ENCODE results near the gene PLSCR4.

Gene PLSCR4

DNA sequence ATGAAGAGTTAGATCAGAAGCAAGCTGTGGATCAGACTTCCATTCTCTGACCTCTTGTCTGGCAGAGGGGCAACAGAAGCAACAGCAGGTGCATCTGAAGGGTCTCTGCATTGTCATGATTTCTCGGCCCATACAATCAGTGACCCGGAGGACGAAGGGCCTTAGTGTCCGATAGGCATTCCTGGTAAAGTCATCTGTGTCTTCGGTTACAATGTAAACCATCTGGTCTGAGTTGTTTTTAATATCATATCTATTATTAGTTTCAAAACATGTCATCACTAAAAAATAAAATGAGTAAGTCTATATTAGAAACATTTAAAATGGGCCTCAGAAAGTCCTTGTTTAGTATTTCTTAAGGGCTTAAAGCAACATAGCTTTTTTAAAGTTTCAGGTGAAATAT is 51.1 kb downstream of the PLSCR4 start:
- in situ Hi-C loops (cut with MboI; ENCODE audit: low sequenced_read_pairs) = loop anchor here (25.0 kb wide), 1 partner anchor 388 kb away; no protein-coding TSS in a partner anchor

DNA sequence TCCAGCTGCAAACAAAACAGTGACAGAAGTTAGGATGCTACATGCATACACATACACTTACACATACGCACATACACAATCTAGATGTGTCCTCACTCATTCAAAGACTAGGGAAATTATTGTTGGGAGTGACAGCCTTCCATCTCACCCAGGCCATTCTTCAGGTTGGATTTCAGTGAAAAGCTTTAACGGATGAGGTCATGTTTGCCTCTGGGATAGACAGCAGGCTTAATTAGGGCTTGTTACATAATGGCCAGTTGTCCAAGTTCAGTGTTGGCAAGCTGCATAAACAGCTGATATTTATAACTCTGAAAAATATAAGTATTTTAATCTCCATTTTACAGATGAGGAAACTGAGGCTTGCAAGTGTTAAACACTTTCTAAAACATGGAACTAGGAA is 54.1 kb downstream of the PLSCR4 start:
- in situ Hi-C loops (cut with MboI; ENCODE audit: low sequenced_read_pairs) = no loop called here

DNA sequence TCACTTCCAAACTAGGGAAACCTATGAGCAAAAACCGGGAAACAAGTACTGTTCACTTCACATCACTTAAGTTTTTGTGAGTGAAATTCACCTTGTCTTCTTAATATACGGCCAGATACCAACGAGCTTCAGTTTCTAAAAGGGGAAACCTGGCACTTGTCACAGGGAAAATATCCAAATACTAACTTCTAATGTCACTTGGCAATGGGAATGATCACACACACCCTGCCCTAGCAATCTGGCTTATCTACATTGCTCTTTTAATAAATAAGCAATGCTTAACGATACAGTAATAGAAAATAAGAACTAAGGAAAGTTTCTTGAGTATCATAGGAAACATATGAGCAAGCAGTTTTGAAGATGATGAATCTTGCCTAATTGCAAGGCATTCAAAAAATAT is 55.3 kb downstream of the PLSCR4 start:
- in situ Hi-C loops (cut with MboI; ENCODE audit: low sequenced_read_pairs) = no loop called here

DNA sequence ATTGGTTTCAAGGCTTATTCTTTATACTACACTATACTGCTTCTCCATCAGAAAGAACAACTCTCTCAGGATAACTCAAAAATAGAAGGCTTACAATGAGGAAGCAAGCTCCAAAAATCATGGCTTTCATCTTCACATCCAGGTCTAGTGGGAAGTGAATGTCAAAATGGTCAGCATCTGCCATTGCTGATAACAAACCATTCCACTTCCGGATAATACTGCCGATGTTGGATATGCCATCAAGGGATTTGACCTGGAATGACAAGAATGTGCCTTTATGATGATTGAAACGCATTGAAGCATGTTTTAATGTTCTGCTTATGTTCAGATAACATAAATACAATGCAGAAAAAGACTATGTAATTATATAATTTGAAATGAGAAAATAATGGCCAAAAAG is 55.9 kb downstream of the PLSCR4 start:
- in situ Hi-C loops (cut with MboI; ENCODE audit: low sequenced_read_pairs) = no loop called here

DNA sequence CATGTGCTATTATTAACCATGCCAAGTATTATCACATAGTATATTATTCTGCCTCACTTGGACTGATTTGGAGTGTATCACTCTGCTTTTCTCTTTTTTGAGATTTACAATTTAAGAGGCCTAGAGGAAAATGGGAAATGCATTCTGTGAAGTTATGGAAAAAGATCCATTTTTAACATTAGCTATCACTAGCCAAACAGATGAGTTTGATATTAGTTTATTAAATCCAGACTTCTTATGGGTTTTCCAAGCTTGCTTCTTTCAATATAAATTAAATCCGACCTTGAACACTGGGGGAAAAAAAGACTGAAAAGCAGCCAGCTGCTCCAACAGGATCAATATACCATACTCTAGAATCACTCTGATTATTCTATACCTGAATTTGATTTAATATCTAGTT is 59.9 kb downstream of the PLSCR4 start:
- in situ Hi-C loops (cut with MboI; ENCODE audit: low sequenced_read_pairs) = no loop called here

DNA sequence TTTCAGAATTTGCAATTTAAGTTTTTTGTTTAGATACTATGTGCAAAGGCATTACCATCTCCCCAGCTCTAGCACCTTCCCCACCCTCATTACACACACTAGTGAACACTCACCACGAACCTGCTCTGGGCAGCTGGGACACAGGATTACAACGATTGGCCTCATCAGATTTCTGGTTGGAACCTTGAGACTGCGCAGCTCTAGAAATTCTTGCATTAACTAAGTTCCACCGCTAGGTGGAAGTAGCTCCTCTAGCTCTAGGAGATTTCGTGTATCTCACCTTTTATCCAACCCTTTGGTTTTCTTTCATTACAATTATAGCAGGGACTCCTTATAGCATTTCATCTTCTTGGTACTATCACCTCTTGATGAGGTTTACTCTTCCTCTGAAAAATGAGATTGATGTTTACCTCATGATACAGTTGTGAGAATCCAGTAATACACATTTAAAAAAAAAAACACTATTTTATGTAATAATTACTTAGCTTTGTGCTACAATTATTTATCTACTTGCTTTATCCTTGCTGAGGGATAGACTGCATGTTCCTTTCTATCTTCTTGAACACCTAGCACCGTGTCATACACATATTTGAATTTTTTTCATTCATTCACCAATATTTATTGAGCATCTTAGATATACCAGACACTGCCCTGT is 61.3 kb downstream of the PLSCR4 start:
- in situ Hi-C loops (cut with MboI; ENCODE audit: low sequenced_read_pairs) = no loop called here

DNA sequence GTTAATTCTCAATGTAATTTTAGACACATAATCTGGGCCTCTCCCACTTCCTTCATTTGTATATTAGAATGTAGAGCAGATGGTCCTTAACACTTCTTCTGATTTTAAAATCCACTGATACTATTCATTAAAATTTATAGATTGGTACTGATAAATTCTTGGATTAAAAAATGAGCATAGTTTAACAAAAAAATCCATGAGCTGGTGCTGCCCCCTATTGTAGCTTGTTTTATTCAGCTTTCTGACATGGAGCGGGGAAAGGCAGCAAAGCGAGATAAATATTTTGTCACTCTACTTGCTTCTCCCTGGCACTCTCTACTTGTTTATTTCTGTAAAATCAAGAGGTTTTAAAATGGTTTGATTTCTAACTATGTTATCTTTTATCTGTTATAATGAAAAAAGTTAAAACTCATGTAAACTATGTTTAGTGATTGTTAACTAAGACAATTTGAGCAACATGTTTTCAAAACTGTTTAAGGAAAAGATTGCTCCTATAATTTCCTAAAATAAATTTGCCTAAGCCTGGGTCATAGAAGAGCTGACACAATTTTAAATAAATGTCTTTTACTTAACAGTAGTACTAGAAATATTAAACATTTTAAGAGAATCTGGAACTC is 63.5 kb downstream of the PLSCR4 start:
- in situ Hi-C loops (cut with MboI; ENCODE audit: low sequenced_read_pairs) = no loop called here

DNA sequence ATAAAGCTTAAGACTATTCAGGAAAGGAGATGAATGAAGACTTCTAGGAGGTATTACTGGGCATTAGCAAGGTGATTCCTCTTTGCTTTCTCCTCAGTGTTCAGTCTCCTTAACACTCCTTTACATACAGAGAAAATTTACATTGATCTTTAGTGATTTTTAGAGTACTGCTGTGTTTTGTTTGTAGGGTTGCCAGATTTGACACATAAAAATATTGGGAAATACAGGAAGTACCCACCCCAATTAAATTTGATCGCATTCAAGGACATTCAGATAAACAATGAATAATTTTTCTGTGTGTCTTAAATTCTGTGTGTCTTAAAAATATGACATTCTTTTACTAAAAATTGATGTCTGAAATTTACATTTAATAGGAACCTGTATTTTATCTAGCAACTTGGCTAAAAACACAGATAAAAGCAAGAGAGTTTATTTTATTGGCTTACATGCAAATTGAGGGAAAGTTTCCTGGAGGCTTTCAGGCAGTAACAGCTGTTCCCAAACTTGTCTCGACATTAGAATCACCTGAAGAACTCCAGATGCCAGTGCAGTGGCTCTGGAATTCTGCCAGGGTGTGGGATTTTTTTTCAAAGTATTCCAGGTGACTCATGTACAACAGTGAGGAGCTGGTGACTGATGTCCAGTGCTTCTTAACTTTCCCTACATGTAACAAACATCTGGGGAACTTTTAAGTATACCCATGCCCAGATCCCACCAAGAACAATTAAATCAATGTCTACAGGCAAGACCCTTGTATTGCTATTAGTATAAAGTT is 66.5 kb downstream of the PLSCR4 start:
- in situ Hi-C loops (cut with MboI; ENCODE audit: low sequenced_read_pairs) = no loop called here

DNA sequence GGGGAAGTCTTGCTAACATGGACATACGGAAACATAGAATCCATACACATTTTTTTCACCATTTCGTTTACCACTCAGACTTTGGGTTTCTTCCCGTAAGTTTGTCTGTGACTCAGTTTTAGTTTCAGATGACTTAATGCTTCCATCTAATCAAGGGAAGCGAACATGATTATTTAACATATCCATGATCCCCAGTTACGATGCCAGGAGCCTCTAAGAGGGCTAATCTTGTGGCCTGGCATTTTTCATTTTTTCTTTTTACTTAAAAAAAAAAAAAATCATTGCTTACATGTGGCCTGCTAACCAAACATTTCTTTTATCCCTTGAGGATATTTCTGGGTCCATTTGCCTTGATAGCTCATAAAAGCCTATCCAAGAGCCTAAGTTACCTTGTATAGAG is 69.7 kb downstream of the PLSCR4 start:
- in situ Hi-C loops (cut with MboI; ENCODE audit: low sequenced_read_pairs) = no loop called here

DNA sequence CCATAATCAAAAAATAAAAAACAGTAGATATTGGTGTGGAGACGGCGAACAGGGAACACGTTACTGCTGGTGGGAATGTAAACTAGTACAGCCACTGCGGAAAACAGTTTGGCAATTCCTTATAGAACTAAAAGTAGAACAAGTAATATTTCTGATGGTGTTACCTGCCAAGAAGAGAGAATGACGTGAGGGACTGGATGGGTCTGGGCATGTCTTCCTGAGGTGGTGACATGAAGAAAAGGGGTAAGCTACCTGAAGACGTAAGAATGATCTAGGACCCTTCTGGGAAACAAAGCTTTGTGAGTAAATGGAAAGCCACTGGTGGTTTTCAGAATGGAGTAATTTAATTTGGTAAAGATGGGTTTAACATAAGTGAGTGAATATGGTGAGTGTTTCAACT is 70.5 kb downstream of the PLSCR4 start:
- in situ Hi-C loops (cut with MboI; ENCODE audit: low sequenced_read_pairs) = no loop called here

DNA sequence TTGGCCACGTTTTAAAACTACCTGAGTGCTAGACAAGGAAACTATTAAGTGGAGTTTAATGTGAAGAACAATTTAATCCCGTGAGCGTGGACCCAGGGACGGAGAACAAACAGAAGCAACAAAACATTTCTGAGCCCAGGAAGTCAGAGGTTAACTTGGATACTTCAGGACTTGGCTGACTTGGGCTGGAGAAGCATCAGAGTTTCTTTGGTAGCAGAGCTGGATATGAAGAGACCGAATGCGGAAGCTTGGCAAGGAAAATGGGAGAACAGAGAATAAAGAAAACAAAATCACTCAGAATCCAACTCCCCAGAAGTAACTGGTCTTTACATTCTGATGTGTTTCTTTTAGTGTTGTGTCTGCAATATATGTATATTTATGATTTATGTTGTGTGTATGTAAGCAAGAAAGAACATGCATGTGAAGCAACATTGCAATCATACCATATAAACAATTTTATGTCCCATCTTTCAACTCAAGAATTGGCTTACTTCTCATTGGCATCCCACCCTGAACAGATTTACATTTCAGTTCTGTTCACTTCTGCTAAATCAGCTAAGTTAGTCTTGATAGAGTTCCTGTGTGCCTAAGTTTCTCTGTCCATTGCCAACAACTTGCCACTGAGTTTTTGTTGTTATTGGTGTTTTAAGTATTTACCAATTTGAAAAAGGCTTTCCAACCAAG is 72.8 kb downstream of the PLSCR4 start:
- in situ Hi-C loops (cut with MboI; ENCODE audit: low sequenced_read_pairs) = no loop called here

DNA sequence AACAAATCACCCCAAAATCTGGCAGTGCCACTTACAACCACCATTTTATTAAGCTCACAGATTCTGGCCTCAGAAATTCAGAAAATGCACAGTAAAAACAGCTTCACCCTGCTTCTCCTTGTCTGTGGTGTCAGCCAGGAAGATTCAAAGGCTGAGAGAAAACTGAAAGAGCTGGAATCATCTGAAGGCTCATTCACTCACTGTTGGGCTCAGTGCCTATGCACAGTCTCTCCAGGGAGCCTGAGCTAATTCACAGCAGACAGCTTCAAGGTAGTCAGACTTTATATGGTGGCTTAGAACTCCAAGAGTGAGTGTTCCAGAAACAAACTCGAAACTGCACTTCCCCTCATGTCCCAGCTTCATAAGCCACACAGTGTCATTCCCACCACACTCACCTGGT is 73.4 kb downstream of the PLSCR4 start:
- in situ Hi-C loops (cut with MboI; ENCODE audit: low sequenced_read_pairs) = no loop called here

DNA sequence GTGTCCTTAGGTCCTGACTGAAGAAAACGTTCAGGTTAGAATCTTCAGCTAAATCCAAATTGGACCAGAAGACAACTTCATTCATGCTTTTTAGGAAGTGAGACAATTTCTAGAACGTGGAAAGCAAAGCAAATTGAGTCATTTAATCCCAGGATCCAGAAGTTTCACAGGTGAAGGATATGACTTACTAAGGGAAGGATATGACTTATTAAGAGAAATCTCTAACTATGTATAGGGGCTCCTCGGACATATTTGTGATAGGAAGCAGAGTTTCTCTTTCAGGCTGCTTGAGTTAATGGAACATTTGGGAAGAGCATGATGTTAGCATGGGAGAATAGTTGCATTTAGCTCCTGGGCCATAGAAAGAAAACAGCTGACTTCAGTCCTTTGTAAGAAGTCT is 73.8 kb downstream of the PLSCR4 start:
- in situ Hi-C loops (cut with MboI; ENCODE audit: low sequenced_read_pairs) = no loop called here

DNA sequence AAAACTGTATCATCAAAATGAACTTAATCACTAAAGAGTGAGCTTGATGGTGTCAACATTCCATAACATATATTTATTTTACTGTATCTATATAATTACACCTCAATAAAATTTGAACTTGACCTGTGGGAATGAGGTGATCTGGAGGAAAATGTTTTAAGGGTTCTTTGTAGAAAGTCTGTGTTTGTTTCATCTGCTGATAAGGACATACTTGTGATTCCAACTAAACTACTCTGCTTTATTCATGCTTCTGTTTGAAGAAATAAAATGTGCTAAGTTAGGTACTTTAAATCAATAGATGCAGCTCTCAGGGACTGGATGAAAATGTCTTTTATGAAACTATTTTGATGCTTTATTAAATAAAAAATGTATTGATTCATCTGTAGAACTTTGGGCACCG is 78.3 kb downstream of the PLSCR4 start:
- in situ Hi-C loops (cut with MboI; ENCODE audit: low sequenced_read_pairs) = no loop called here

DNA sequence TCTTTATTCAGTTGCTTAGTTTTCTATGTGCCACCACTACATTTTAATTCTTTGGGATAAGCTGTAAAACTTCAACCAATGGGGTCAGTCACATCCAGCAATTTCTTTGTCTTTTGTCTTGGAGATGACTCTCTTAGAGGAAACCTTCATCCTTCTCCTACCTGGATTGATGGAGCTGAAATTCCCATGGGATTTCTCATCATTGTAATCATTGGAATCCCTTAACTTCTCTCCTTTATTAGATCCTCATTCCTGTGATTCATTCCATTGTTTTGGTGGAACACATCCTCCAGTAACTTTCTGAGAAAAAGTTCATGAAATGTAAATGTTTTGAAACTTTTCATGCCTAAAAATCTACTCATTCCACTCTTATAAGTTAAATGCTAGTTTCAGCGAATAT is 80.3 kb downstream of the PLSCR4 start:
- in situ Hi-C loops (cut with MboI; ENCODE audit: low sequenced_read_pairs) = no loop called here

DNA sequence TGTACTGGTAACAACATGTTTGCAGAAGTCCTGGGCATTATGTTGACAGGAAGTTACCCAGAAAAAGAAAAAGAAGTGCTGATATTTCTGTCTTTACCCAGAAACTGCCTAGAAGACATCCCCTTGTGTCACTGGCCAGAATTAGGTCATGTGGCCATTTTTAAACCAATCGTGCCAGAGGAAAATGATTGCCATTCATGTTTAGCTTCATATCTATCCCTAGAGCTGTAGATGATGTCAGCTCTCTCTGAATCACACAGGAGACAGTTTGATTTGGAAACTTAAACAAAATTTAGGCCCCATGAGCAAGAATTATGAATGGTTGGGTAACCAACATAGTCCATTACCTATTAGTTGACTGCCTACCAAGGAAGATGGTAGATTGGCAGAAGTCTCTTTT is 81.0 kb downstream of the PLSCR4 start:
- in situ Hi-C loops (cut with MboI; ENCODE audit: low sequenced_read_pairs) = no loop called here

DNA sequence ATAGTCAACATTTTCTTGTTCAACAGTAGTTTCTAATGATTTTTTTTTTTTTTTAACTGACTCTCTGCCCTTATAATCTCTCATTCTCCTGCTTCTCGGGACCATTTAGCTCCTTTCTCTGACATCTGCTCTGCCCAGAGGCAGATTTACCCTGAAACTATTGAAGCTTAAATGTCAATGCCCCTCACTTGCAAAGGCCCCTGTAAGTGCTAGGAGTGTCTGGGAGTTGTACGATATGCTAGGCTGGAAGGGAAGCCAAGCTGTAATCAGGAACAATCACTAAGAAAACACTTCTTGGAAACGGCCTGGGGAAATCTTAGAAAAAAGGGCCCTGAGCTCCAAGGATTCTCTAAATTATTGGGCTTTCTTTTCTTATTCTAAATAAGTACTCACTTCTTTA is 84.1 kb downstream of the PLSCR4 start:
- in situ Hi-C loops (cut with MboI; ENCODE audit: low sequenced_read_pairs) = no loop called here

DNA sequence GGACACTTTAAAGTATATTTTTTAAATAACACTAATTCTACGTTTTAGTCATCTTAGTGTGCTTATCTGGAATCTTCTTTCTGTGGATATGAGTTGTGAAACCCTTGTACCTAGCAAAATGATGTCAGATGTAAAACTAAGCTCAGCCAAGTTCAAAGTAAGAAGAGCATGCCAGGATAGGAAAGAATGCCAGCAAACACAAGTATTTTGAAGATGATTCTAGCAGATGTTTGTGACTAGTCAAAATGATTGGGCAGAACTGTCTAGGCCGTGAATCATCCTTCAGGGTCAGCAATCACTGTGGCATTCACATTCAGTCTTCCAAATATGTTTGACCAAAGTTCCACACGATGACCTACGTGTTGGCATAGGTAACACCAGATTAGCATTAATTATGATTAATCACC is 84.5 kb downstream of the PLSCR4 start:
- in situ Hi-C loops (cut with MboI; ENCODE audit: low sequenced_read_pairs) = no loop called here

DNA sequence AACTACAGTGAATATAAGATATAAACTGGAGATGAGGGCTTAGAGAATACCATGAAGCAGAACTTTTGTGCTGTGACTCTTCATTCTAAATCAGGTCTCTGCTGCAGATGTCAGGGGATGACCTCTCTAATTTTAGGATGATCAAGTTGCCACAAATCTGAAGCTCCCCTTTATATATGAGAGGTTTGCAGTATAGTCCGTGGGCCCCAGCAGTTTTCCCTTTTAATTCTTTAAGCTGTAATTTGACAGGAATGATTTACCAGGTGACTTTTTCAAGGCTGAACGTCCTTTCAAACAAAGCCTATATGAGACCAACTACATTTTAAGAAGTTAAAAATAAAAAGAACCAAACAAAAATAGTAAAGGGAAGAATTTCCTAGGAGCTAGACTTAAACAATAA is 85.0 kb downstream of the PLSCR4 start:
- in situ Hi-C loops (cut with MboI; ENCODE audit: low sequenced_read_pairs) = no loop called here

DNA sequence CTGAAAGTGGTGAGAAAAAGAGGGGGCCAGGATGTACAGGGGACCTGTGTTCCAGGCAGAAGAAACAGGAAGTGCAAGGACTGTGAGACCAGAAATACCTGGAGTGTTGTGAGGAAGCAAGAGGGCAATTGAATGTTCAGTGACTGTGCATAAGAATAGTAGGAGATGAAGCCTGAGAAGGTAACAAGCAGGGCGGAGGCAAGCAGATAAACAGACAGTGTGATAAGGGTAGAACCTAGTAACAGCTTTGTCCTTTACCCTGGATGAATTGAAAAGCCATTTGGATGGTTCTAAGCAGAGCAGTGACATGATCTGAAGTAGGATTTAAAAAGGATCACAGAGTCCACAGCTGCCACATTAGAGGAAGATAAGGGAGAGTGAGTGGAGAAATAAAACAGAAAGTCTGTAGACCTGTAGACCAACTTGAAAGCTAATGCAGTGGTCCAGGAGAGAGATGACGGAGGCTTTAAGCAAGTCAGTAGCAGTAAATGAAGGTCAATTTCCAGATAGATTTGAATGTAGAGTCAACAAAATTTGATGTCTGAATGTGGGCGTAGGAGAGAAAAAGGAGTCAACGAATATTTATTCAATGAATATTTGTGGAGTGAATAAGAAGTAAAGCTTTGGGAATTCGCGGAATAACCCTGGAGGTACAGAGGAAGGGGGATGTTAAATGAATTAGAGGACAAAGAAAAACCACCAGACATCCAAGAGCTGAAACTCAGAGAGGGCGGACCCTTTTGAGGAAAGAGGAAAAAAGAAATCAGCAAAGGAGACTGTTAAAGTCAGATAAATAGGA is 85.7 kb downstream of the PLSCR4 start:
- in situ Hi-C loops (cut with MboI; ENCODE audit: low sequenced_read_pairs) = no loop called here

DNA sequence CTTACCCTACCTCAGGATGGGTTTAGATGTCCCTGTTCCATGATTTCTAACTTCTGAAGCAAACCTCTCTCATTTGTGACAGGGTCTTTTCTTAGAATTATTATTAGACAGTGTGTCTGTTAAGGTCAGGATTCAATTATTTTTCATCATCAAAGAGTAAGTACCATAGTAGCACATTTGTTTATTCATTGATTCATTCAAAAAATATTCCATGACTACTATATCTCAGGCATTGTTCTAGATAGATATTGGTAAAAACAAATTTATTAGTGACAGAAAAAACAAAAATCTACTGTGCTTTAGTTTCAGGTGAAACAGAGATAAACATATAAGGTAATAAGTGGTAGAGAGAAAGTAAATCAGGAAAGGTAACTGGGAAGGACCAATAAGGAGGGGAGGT is 86.4 kb downstream of the PLSCR4 start:
- in situ Hi-C loops (cut with MboI; ENCODE audit: low sequenced_read_pairs) = no loop called here

Measured in HL-60/S4 treated with phorbol 12-myristate 13-acetate at 8.2 ng/mL for 4 days and 3 days (cell line).